IMR-90 (cell line): ENCODE results near the gene TSBP1. TPM values are rescaled to one million over a fixed set of nuclear protein-coding genes. Genes with fewer than 3 reads are reported as not detected.

ENCODE experiments used
- ATAC-seq: fragments of 200-7000 bp; cut with Tn5 transposase; 2 replicates; pipeline ENCODE4 v1.9.1; 2020; ENCODE audit warnings: low read depth, mild to moderate bottlenecking, moderate library complexity
- BruUV-seq: library from RNA; stranded (reverse); fragments of 400-500 nt; replicated peaks from 2 replicates; lab custom pipeline; 2021; lab: Mats Ljungman, UMichigan
- CTCF ChIA-PET: fragments of 300-600 bp; formaldehyde crosslinking; extraction: SDS; loops from one replicate; lab custom pipeline; 2021; ENCODE audit warnings: antibody characterized with exemption; lab: Yijun Ruan, JAX
- POLR2A ChIA-PET: fragments of 300-600 bp; sonication (Branson Sonifier 250); formaldehyde crosslinking; loops from one replicate; lab custom pipeline; 2022; ENCODE audit warnings: antibody characterized with exemption; ENCODE audit not compliant: unreplicated experiment; lab: Charles Lee
- DNase-seq: peaks from one replicate; pipeline ENCODE4 v3.0.0; 2013
- H2AFZ ChIP-seq: replicated peaks from 2 replicates; pipeline ENCODE3; 2013; ENCODE audit warnings: low read length, mild to moderate bottlenecking; ENCODE audit not compliant: poor library complexity
- H2AK5ac ChIP-seq: 2 replicates; pipeline ENCODE4 v1.6.1; 2013; ENCODE audit warnings: low read depth, low read length, inconsistent platforms
- H2AK9ac ChIP-seq: replicated peaks from 2 replicates; pipeline ENCODE3; 2013; ENCODE audit warnings: mild to moderate bottlenecking, low read depth, low read length, moderate library complexity; ENCODE audit not compliant: poor library complexity
- H2BK120ac ChIP-seq: 2 replicates; pipeline ENCODE4 v1.6.1; 2013; ENCODE audit warnings: low read depth, low read length, inconsistent platforms
- H2BK15ac ChIP-seq: 3 replicates; pipeline ENCODE4 v1.6.1; 2013; ENCODE audit warnings: low read depth, low read length, inconsistent platforms
- H2BK20ac ChIP-seq: 2 replicates; pipeline ENCODE4 v1.6.1; 2013; ENCODE audit warnings: low read depth, mild to moderate bottlenecking, inconsistent platforms, low read length, moderate library complexity
- H2BK5ac ChIP-seq: 2 replicates; pipeline ENCODE4 v1.6.1; 2013; ENCODE audit warnings: mild to moderate bottlenecking, low read depth, low read length, inconsistent platforms; ENCODE audit not compliant: poor library complexity, severe bottlenecking
- H3K14ac ChIP-seq: replicated peaks from 2 replicates; pipeline ENCODE4 v1.6.1; 2013; ENCODE audit warnings: low read depth, low read length, inconsistent platforms
- H3K18ac ChIP-seq: 2 replicates; pipeline ENCODE4 v1.6.1; 2013; ENCODE audit warnings: low read depth, low read length, control low read depth
- H3K23ac ChIP-seq: 2 replicates; pipeline ENCODE4 v1.6.1; 2013; ENCODE audit warnings: low read depth, low read length, inconsistent platforms
- H3K27ac ChIP-seq: 2 replicates; pipeline ENCODE4 v1.5.1; 2013; ENCODE audit warnings: mild to moderate bottlenecking, control low read depth, low read length; ENCODE audit not compliant: insufficient read depth
- H3K27me3 ChIP-seq: 2 replicates; pipeline ENCODE4 v1.6.1; 2013; ENCODE audit warnings: low read length; ENCODE audit not compliant: control insufficient read depth, insufficient read depth
- H3K36me3 ChIP-seq: 2 replicates; pipeline ENCODE4 v1.6.1; 2013; ENCODE audit warnings: low read length, mixed read lengths; ENCODE audit not compliant: control insufficient read depth, insufficient read depth
- H3K4ac ChIP-seq: 2 replicates; pipeline ENCODE4 v1.6.1; 2013; ENCODE audit warnings: low read depth, low read length, inconsistent platforms
- H3K4me1 ChIP-seq: 2 replicates; pipeline ENCODE4 v1.6.1; 2013; ENCODE audit warnings: low read length, mixed read lengths; ENCODE audit not compliant: control insufficient read depth, insufficient read depth
- H3K4me2 ChIP-seq: 2 replicates; pipeline ENCODE4 v1.6.1; 2013; ENCODE audit warnings: low read depth, mild to moderate bottlenecking, control low read depth, low read length, moderate library complexity
- H3K4me3 ChIP-seq: 2 replicates; pipeline ENCODE4 v1.5.1; 2013; ENCODE audit warnings: low read depth, mild to moderate bottlenecking, control low read depth, low read length, moderate library complexity; ENCODE audit not compliant: insufficient read depth
- H3K56ac ChIP-seq: 2 replicates; pipeline ENCODE4 v1.6.1; 2013; ENCODE audit warnings: low read length, inconsistent platforms; ENCODE audit not compliant: insufficient read depth; ENCODE audit errors: extremely low read depth
- H3K79me1 ChIP-seq, 2 experiments: 2 replicates each; pipeline ENCODE4 v1.6.1; 2013; ENCODE audit warnings: low read length in 2 of 2, inconsistent platforms in 1 of 2, low read depth in 1 of 2
- H3K9ac ChIP-seq: 2 replicates; pipeline ENCODE4 v1.6.1; 2013; ENCODE audit warnings: low read depth, low read length, control low read depth
- H3K9me1 ChIP-seq: 2 replicates; pipeline ENCODE4 v1.6.1; 2013; ENCODE audit warnings: low read length, inconsistent platforms; ENCODE audit not compliant: insufficient read depth
- H3K9me3 ChIP-seq: 2 replicates; pipeline ENCODE4 v1.6.1; 2013; ENCODE audit warnings: low read length; ENCODE audit not compliant: control insufficient read depth, insufficient read depth
- H4K20me1 ChIP-seq: 2 replicates; pipeline ENCODE4 v1.6.1; 2013; ENCODE audit warnings: low read length, inconsistent platforms; ENCODE audit not compliant: insufficient read depth
- H4K5ac ChIP-seq: 2 replicates; pipeline ENCODE4 v1.6.1; 2013; ENCODE audit warnings: mild to moderate bottlenecking, low read depth, low read length, control low read depth
- H4K8ac ChIP-seq, 2 experiments: 2 replicates each; pipeline ENCODE4 v1.6.1; 2013; ENCODE audit warnings: low read depth in 2 of 2, low read length in 2 of 2, control low read depth in 1 of 2, inconsistent platforms in 1 of 2
- H4K91ac ChIP-seq: 2 replicates; pipeline ENCODE4 v1.6.1; 2013; ENCODE audit warnings: low read depth, low read length, inconsistent platforms; ENCODE audit not compliant: insufficient read depth
- BHLHE40 ChIP-seq: fragments of 150-350 bp; IDR thresholded peaks from 2 replicates; pipeline ENCODE4 v1.6.1; 2016; ENCODE audit warnings: mild to moderate bottlenecking, low read depth, low read length
- CEBPB ChIP-seq: IDR thresholded peaks from 2 replicates; pipeline ENCODE4 v1.6.1; 2012; ENCODE audit warnings: low read depth, low read length, improper control_type of control experiment
- CHD1 ChIP-seq: IDR thresholded peaks from 2 replicates; pipeline ENCODE4 v1.6.1; 2012; ENCODE audit warnings: low read depth, low read length, improper control_type of control experiment
- CTCF ChIP-seq: conservative IDR thresholded peaks from 2 replicates; pipeline ENCODE4 v1.5.1; 2012; ENCODE audit warnings: mild to moderate bottlenecking, low read depth, low read length, improper control_type of control experiment
- ELK1 ChIP-seq: fragments of 150-350 bp; IDR thresholded peaks from 2 replicates; pipeline ENCODE4 v1.6.1; 2016; ENCODE audit warnings: low read depth, mild to moderate bottlenecking, low read length, moderate library complexity, borderline replicate concordance
- FOS ChIP-seq: fragments of 150-350 bp; IDR thresholded peaks from 2 replicates; pipeline ENCODE4 v1.6.1; 2016; ENCODE audit warnings: low read depth, low read length
- MAFK ChIP-seq: IDR thresholded peaks from 2 replicates; pipeline ENCODE4 v1.6.1; 2012; ENCODE audit warnings: low read depth, low read length, improper control_type of control experiment
- MAZ ChIP-seq: IDR thresholded peaks from 2 replicates; pipeline ENCODE4 v1.6.1; 2012; ENCODE audit warnings: low read depth, mild to moderate bottlenecking, low read length, improper control_type of control experiment, moderate library complexity, borderline replicate concordance
- MXI1 ChIP-seq: IDR thresholded peaks from 2 replicates; pipeline ENCODE4 v1.6.1; 2012; ENCODE audit warnings: low read depth, mild to moderate bottlenecking, low read length, moderate library complexity, borderline replicate concordance
- NFE2L2 ChIP-seq: fragments of 150-350 bp; IDR thresholded peaks from 2 replicates; pipeline ENCODE4 v1.6.1; 2016; ENCODE audit warnings: low read depth, mild to moderate bottlenecking, low read length
- POLR2A ChIP-seq: IDR thresholded peaks from 2 replicates; pipeline ENCODE4 v1.6.1; 2012; ENCODE audit warnings: mild to moderate bottlenecking, low read depth, low read length
- RAD21 ChIP-seq: IDR thresholded peaks from 2 replicates; pipeline ENCODE4 v1.6.1; 2012; ENCODE audit warnings: low read length, improper control_type of control experiment
- RCOR1 ChIP-seq: IDR thresholded peaks from 2 replicates; pipeline ENCODE4 v1.6.1; 2012; ENCODE audit warnings: mild to moderate bottlenecking, low read length, improper control_type of control experiment; ENCODE audit not compliant: insufficient replicate concordance
- RFX5 ChIP-seq: IDR thresholded peaks from 2 replicates; pipeline ENCODE4 v1.8.0; 2012; ENCODE audit warnings: low read depth, mild to moderate bottlenecking, low read length, moderate library complexity
- SMC3 ChIP-seq: fragments of 150-350 bp; IDR thresholded peaks from 2 replicates; pipeline ENCODE4 v1.6.1; 2016; ENCODE audit warnings: low read depth, mild to moderate bottlenecking, antibody characterized with exemption, low read length, moderate library complexity
- USF2 ChIP-seq: fragments of 150-350 bp; IDR thresholded peaks from 2 replicates; pipeline ENCODE4 v1.6.1; 2017; ENCODE audit warnings: mild to moderate bottlenecking, antibody characterized with exemption, low read length, low read depth
- WGBS, 2 experiments: methylation state at CpG; one replicate each; pipeline versions ENCODE4 v1.1.5 to v1.1.7; 2013; ENCODE audit warnings: missing lambda C conversion rate in 2 of 2; ENCODE audit not compliant: insufficient read length in 1 of 2; ENCODE audit errors: extremely low coverage in 2 of 2; 5-methylcytosine and 5-hydroxymethylcytosine counted together
- dilution Hi-C: fragments of 300-500 bp; cut with HindIII; formaldehyde crosslinking; loops from one replicate; pipeline ENCODE4 v1.14.3; 2018; ENCODE audit warnings: low sequenced_read_pairs; ENCODE audit not compliant: unreplicated experiment
- in situ Hi-C: fragments of 300-500 bp; cut with MboI; formaldehyde crosslinking; loops from 3 replicates; pipeline ENCODE4 v1.14.3; 2019; ENCODE audit warnings: low sequenced_read_pairs, inconsistent platforms, mixed read lengths
- intact Hi-C: fragments of 100-400 bp; cut with micrococcal nuclease; formaldehyde crosslinking; loops from 2 replicates; pipeline ENCODE4 v1.10.0; 2022
- polyA plus RNA-seq, 3 experiments: library from polyadenylated mRNA; depleted of rRNA; stranded (reverse); fragments of >200 nt; gene quantifications; 2 replicates each; pipeline ENCODE4 v1.2.3, GENCODE V29; 2012; ENCODE audit warnings: low replicate concordance in 1 of 3
- total RNA-seq: library from RNA; depleted of rRNA; stranded (reverse); fragments of >200 nt; gene quantifications from 2 replicates; pipeline ENCODE4 v1.2.3, GENCODE V29; 2012

The TSBP1 gene
- total and polyA plus RNA-seq, 2 of the 4 experiments (the other 2 are of a cell fraction): not detected

- no peak overlapping the region for H3K4me2 ChIP-seq
- no peaks in the 10 kb centered on the region for H3K9me1 ChIP-seq
- no peaks in the 10 kb centered on the region for H3K79me1 ChIP-seq
- H4K20me1 ChIP-seq: no peaks in the 10 kb centered on the region
- no peak overlapping the region for H4K91ac ChIP-seq
- intact Hi-C loops: no loop called here
- no peak overlapping the region for H3K4me3 ChIP-seq
- no peak overlapping the region for H2AK5ac ChIP-seq
- TF ChIP-seq CEBPB: no peak
- no peak for TF ChIP-seq CTCF
- no peak for TF ChIP-seq BHLHE40
- no peak for TF ChIP-seq RFX5
- no peak for TF ChIP-seq SMC3
- no peak for TF ChIP-seq CHD1
- TF ChIP-seq NFE2L2: no peak
- TF ChIP-seq RCOR1: no peak
- no peak for TF ChIP-seq MXI1
- TF ChIP-seq USF2: no peak
- no peak for TF ChIP-seq MAFK
- no peak for TF ChIP-seq ELK1
- no peak for TF ChIP-seq MAZ
- TF ChIP-seq RAD21: no peak
- TF ChIP-seq POLR2A: no peak
- no peak for TF ChIP-seq FOS
- H2AK9ac ChIP-seq: no peak overlapping the region
- no peak overlapping the region for H3K4ac ChIP-seq
- dilution Hi-C loops: no loop called here
- no peak overlapping the region for H2BK120ac ChIP-seq
- WGBS, 2 experiments: no CpG with 5 or more reads among the region's 5 CpGs
- H3K4me1 ChIP-seq: no peaks in the 10 kb centered on the region
- DNase-seq (no peak), ATAC-seq (no peak)
- no peak overlapping the region for H3K23ac ChIP-seq
- no peaks in the 10 kb centered on the region for H3K36me3 ChIP-seq
- H3K9me3 ChIP-seq: no peaks in the 10 kb centered on the region
- in situ Hi-C loops: no loop called here
- H4K8ac ChIP-seq: no peak overlapping the region
- no peak overlapping the region for H2AFZ ChIP-seq
- H2BK20ac ChIP-seq: no peak overlapping the region
- H3K9ac ChIP-seq: no peak overlapping the region
- no peak overlapping the region for H3K56ac ChIP-seq
- CTCF ChIA-PET: interaction anchor here (0.7 kb wide), 1 partner anchor 63 kb away, joined by 4 read pairs; no protein-coding TSS in a partner anchor
- H3K27me3 ChIP-seq: no peaks in the 10 kb centered on the region; the same call in none of the 2 replicates
- POLR2A ChIA-PET: no interaction called here
- no peak overlapping the region for H2BK5ac ChIP-seq
- no peak overlapping the region for H4K5ac ChIP-seq
- no peak overlapping the region for H3K18ac ChIP-seq
- no peak overlapping the region for H3K14ac ChIP-seq
- no TSS peak for BruUV-seq
- H3K27ac ChIP-seq: no peak overlapping the region
- H2BK15ac ChIP-seq: no peak overlapping the region
Measured at GRCh38 chr6:32317541-32317940, 54.2 kb downstream of the TSBP1 start.
